Activated B cell treated with CpG ODN at 0.5 μM for 24 hours (primary cell): Measurements from ENCODE around the gene NF2. TPM values are rescaled to one million over a fixed set of nuclear protein-coding genes. Genes with fewer than 3 reads are reported as not detected.

Experiments used
- ATAC-seq: fragments of 200-7000 bp; cut with Tn5 transposase; one replicate; pipeline ENCODE4 v1.10.0; 2021; ENCODE audit warnings: low read depth, mild to moderate bottlenecking, moderate library complexity
- CTCF ChIA-PET: fragments of 350-600 bp; sonication (Branson Sonifier 250); formaldehyde crosslinking; loops from one replicate; lab custom pipeline; 2021; ENCODE audit warnings: antibody characterized with exemption; lab: Charles Lee
- POLR2A ChIA-PET: fragments of 350-600 bp; sonication (Branson Sonifier 250); formaldehyde crosslinking; loops from one replicate; lab custom pipeline; 2021; ENCODE audit warnings: antibody characterized with exemption; lab: Charles Lee
- DNase-seq: peaks from one replicate; pipeline ENCODE4 v3.0.0; 2022
- H3K27ac Mint-ChIP-seq: one replicate; pipeline ENCODE4 v1.8.0; 2020; ENCODE audit warnings: mixed read lengths
- H3K27me3 Mint-ChIP-seq: one replicate; pipeline ENCODE4 v1.8.0; 2021; ENCODE audit warnings: mixed read lengths
- H3K36me3 Mint-ChIP-seq: one replicate; pipeline ENCODE4 v1.8.0; 2021; ENCODE audit warnings: low read depth, mixed read lengths
- H3K4me1 Mint-ChIP-seq: one replicate; pipeline ENCODE4 v1.8.0; 2021; ENCODE audit warnings: mixed read lengths
- H3K4me3 Mint-ChIP-seq: one replicate; pipeline ENCODE4 v1.8.0; 2020; ENCODE audit warnings: mild to moderate bottlenecking, mixed read lengths
- H3K9me3 Mint-ChIP-seq: one replicate; pipeline ENCODE4 v1.8.0; 2020; ENCODE audit warnings: mixed read lengths
- intact Hi-C: fragments of 100-400 bp; cut with micrococcal nuclease; formaldehyde crosslinking; loops from one replicate; pipeline ENCODE4 v1.15.1; 2024
- total RNA-seq: library from RNA; stranded (reverse); gene quantifications from 2 replicates; pipeline ENCODE4 v1.2.3, GENCODE V29; 2022
- TF ChIP-seq, protein P1 (sequence below): fragments of 200-600 bp; IDR thresholded peaks from one replicate; pipeline ENCODE4 v1.8.0; 2022; ENCODE audit warnings: antibody characterized with exemption, mild to moderate bottlenecking

NF2 gene
- total RNA-seq, 1 donor from 2014 or later, result 30.3 TPM

GRCh38 chr22:29700206-29700899 lies 96.9 kb downstream of the NF2 start:
- ATAC-seq, result no peak
- DNase-seq, result no peak
- no peak overlapping the region for H3K4me3 Mint-ChIP-seq
- POLR2A ChIA-PET, result no interaction called here
- H3K4me1 Mint-ChIP-seq, result peaks cover 20% of the 10 kb centered on the region
- peaks cover 4% of the 10 kb centered on the region for H3K27me3 Mint-ChIP-seq
- no peaks in the 10 kb centered on the region for H3K9me3 Mint-ChIP-seq
- peaks cover 28% of the 10 kb centered on the region for H3K36me3 Mint-ChIP-seq
- CTCF ChIA-PET, result no interaction called here
- intact Hi-C loops, result no loop called here
- TF ChIP-seq, protein P1, sequence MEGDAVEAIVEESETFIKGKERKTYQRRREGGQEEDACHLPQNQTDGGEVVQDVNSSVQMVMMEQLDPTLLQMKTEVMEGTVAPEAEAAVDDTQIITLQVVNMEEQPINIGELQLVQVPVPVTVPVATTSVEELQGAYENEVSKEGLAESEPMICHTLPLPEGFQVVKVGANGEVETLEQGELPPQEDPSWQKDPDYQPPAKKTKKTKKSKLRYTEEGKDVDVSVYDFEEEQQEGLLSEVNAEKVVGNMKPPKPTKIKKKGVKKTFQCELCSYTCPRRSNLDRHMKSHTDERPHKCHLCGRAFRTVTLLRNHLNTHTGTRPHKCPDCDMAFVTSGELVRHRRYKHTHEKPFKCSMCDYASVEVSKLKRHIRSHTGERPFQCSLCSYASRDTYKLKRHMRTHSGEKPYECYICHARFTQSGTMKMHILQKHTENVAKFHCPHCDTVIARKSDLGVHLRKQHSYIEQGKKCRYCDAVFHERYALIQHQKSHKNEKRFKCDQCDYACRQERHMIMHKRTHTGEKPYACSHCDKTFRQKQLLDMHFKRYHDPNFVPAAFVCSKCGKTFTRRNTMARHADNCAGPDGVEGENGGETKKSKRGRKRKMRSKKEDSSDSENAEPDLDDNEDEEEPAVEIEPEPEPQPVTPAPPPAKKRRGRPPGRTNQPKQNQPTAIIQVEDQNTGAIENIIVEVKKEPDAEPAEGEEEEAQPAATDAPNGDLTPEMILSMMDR, result no peak
- no peak overlapping the region for H3K27ac Mint-ChIP-seq

DNA sequence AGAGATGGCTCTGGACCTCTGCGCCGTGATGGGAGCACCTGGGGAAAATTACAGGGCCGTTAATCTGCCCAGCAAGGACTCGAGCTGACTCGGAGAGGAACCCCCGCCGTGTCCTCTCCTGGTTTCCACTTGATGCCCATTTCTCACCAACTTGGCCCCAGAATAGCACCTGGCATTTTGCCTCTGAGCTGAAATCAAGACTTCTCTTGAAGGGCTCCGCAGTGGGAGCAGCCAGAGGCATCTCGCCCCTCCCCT lies 97.4 kb downstream of the NF2 start:
- Mint-ChIP-seq H3K4me3 (no peak overlapping the region), H3K36me3 (peaks cover 23% of the 10 kb centered on the region), H3K4me1 (peaks cover 20% of the 10 kb centered on the region), H3K9me3 (no peaks in the 10 kb centered on the region), H3K27me3 (peaks cover 4% of the 10 kb centered on the region), H3K27ac (no peak overlapping the region)
- DNase-seq (no peak), ATAC-seq (no peak)
- TF ChIP-seq, protein P1, result no peak
- ChIA-PET POLR2A (no interaction called here), CTCF (interaction anchor here (1.6 kb wide), 1 partner anchor 304 kb away, joined by 6 read pairs; no protein-coding TSS in a partner anchor)
- intact Hi-C loops, result no loop called here

- intact Hi-C loops, result no loop called here
- CTCF ChIA-PET, result interaction anchor here (1.6 kb wide), 2 partner anchors 12 to 303 kb away, joined by 3 to 6 read pairs; no protein-coding TSS in a partner anchor
- H3K4me3 Mint-ChIP-seq, result no peak overlapping the region
- H3K9me3 Mint-ChIP-seq, result no peaks in the 10 kb centered on the region
- peaks cover 4% of the 10 kb centered on the region for H3K27me3 Mint-ChIP-seq
- H3K27ac Mint-ChIP-seq, result no peak overlapping the region
- DNase-seq (no peak), ATAC-seq (peak; percentile 61)
- H3K36me3 Mint-ChIP-seq, result peaks cover 17% of the 10 kb centered on the region
- POLR2A ChIA-PET, result no interaction called here
- TF ChIP-seq, protein P1, result no peak
- peaks cover 20% of the 10 kb centered on the region for H3K4me1 Mint-ChIP-seq
These were observed 97.9 kb downstream of the NF2 start for GRCh38 chr22:29701155-29701999.

GRCh38 chr22:29702000-29702930 lies 98.8 kb downstream of the NF2 start:
- Mint-ChIP-seq H3K27me3 (peaks cover 7% of the 10 kb centered on the region), H3K9me3 (no peaks in the 10 kb centered on the region), H3K36me3 (peaks cover 9% of the 10 kb centered on the region), H3K27ac (no peak overlapping the region), H3K4me3 (no peak overlapping the region), H3K4me1 (peaks cover 20% of the 10 kb centered on the region)
- ChIA-PET POLR2A (no interaction called here), CTCF (interaction anchor here (1.6 kb wide), 2 partner anchors 13 to 303 kb away, joined by 3 to 6 read pairs; no protein-coding TSS in a partner anchor)
- DNase-seq, result no peak
- intact Hi-C loops, result no loop called here
- TF ChIP-seq, protein P1, result no peak
- ATAC-seq, result no peak
